ENCODE data around the gene HIC1. TPM values are rescaled to one million over a fixed set of nuclear protein-coding genes. Genes with fewer than 3 reads are reported as not detected.

The HIC1 gene
- polyA plus RNA-seq, 1 of the 3 experiments (the other 2 are of a cell fraction), result 6.4 TPM

DNA sequence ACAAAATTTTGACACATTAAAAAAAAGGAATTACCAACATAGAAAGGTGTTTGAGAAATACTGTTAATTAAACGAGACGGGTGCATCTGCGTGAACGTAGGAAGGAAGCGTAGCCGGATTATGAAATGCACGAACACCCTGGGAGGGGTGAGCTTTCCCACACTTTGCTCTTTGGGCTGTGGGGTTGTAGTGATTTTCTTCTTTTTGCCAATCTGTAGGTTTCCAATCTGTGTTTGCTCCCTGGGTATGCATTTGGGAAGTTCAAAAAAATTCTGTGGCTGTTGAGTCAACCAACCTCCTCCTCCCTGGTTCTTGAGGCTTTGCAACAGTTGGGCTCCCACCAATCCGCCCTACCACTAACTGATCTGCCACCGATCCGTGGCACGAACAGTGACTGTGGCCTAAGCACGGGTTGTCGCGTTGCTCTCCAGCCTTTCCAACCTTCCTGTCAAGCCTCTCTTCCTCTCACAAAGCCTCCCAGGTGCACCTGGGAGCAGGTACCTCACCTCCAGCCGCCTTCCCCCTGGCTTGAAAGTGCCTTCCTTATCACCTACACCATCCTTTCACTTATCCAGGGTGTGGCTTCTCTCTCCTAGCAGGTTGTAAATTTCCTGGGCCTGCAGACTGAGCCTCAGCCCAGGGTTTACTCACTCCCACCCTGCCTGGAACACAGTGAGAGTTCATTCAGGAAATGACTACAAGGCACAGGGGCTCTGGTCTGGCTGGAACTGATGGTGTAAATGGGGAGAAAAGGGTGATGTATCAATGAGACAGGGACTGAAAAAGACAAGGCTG, 46.4 kb upstream of the HIC1 start (continued):
- no peak for TF ChIP-seq EZH2phosphoT487 (IDR thresholded peaks at IDR 0.05; ENCODE audit: borderline replicate concordance, low read depth)
- no peak for TF ChIP-seq EP300 (IDR thresholded peaks at IDR 0.05; ENCODE audit: borderline replicate concordance in 1 of 2, low read depth in 1 of 2, low read length in 1 of 2)
- TF ChIP-seq ZBTB33 (IDR thresholded peaks at IDR 0.05; ENCODE audit: borderline replicate concordance, low read depth), result no peak
- no peak for TF ChIP-seq SMC3 (IDR thresholded peaks at IDR 0.05; ENCODE audit: low read depth, low read length)
- TF ChIP-seq RFX5 (IDR thresholded peaks at IDR 0.05; ENCODE audit: low read length), result no peak

DNA sequence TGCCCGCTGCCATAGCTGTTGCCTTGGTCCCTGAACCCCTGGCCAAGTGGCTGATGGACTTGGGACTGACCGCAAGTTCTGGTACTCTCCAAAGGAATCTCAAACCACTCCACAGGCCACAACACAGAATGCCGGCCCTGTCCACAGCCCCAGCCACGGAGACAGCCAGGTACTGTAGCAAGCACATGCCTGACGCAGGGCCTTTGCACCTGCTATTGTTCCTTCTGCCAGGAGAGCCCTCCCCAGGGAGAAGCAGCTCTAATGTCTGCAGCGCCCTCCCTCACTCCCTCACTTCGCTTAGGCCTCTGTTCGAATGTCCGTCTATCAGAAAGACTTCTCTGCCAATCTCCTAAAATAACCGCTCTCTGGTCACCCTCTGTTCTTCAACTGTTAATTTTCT, 45.2 kb upstream of the HIC1 start:
- Histone ChIP-seq H3K79me2 (ENCODE audit: insufficient read depth) (no peaks in the 10 kb centered on the region), H3K9me2 (no peaks in the 10 kb centered on the region), H3K36me3 (replicated peaks in 1 of 2; ENCODE audit: control insufficient read depth in 1 of 2, insufficient read depth in 2 of 2, low read length in 1 of 2) (no peaks in the 10 kb centered on the region), H4K20me1 (ENCODE audit: insufficient read depth) (no peaks in the 10 kb centered on the region), H3K4me3 (ENCODE audit: low read depth in 2 of 2, low read length in 1 of 2) (no peak overlapping the region), H3K4me1 (ENCODE audit: control insufficient read depth in 1 of 2, insufficient read depth in 2 of 2, low read depth in 1 of 2, low read length in 1 of 2) (peaks cover 0 to 2% of the 10 kb centered on the region in 2 experiments; a peak in 1 of 4 replicates), H3K9me3 (no peaks in the 10 kb centered on the region), H3K4me2 (no peak overlapping the region), H3K27me3 (ENCODE audit: insufficient read depth) (peaks cover 5% of the 10 kb centered on the region; the same call in 1 of the 2 replicates), H3F3A (replicated peaks; ENCODE audit: insufficient read depth) (no peaks in the 10 kb centered on the region), H3K27ac (ENCODE audit: low read depth in 2 of 2, low read length in 1 of 2) (no peak overlapping the region), H2AFZ (ENCODE audit: low read depth) (no peak overlapping the region), H3K9ac (no peak overlapping the region)
- CTCF ChIA-PET, result interaction anchor here (0.9 kb wide), 1 partner anchor 127 kb away, joined by 3 read pairs; no protein-coding TSS in a partner anchor
- no peak for DNase-seq
- no peak for TF ChIP-seq TCF12 (IDR thresholded peaks at IDR 0.05)
- no peak for TF ChIP-seq NRF1 (IDR thresholded peaks at IDR 0.05; ENCODE audit: low read depth, low read length)
- no peak for TF ChIP-seq CHD2 (IDR thresholded peaks at IDR 0.05; ENCODE audit: low read length, partially characterized antibody)
- no peak for TF ChIP-seq CTCF (IDR thresholded peaks at IDR 0.05)
- no peak for TF ChIP-seq ZBTB33 (IDR thresholded peaks at IDR 0.05; ENCODE audit: borderline replicate concordance, low read depth)
- TF ChIP-seq IRF3 (IDR thresholded peaks at IDR 0.05; ENCODE audit: low read depth, low read length), result no peak
- TF ChIP-seq, protein P1, sequence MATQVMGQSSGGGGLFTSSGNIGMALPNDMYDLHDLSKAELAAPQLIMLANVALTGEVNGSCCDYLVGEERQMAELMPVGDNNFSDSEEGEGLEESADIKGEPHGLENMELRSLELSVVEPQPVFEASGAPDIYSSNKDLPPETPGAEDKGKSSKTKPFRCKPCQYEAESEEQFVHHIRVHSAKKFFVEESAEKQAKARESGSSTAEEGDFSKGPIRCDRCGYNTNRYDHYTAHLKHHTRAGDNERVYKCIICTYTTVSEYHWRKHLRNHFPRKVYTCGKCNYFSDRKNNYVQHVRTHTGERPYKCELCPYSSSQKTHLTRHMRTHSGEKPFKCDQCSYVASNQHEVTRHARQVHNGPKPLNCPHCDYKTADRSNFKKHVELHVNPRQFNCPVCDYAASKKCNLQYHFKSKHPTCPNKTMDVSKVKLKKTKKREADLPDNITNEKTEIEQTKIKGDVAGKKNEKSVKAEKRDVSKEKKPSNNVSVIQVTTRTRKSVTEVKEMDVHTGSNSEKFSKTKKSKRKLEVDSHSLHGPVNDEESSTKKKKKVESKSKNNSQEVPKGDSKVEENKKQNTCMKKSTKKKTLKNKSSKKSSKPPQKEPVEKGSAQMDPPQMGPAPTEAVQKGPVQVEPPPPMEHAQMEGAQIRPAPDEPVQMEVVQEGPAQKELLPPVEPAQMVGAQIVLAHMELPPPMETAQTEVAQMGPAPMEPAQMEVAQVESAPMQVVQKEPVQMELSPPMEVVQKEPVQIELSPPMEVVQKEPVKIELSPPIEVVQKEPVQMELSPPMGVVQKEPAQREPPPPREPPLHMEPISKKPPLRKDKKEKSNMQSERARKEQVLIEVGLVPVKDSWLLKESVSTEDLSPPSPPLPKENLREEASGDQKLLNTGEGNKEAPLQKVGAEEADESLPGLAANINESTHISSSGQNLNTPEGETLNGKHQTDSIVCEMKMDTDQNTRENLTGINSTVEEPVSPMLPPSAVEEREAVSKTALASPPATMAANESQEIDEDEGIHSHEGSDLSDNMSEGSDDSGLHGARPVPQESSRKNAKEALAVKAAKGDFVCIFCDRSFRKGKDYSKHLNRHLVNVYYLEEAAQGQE (IDR thresholded peaks at IDR 0.05; ENCODE audit: low read depth, low read length), result no peak
- no peak for TF ChIP-seq RXRA (IDR thresholded peaks at IDR 0.05; ENCODE audit: borderline replicate concordance, low read depth)
- TF ChIP-seq EZH2phosphoT487 (IDR thresholded peaks at IDR 0.05; ENCODE audit: borderline replicate concordance, low read depth), result no peak
- no peak for TF ChIP-seq MEF2A (IDR thresholded peaks at IDR 0.05; ENCODE audit: borderline replicate concordance, low read depth)
- TF ChIP-seq, protein P2, sequence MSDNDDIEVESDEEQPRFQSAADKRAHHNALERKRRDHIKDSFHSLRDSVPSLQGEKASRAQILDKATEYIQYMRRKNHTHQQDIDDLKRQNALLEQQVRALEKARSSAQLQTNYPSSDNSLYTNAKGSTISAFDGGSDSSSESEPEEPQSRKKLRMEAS (IDR thresholded peaks at IDR 0.05; ENCODE audit: low read depth), result no peak
- no peak for TF ChIP-seq SIN3A (IDR thresholded peaks at IDR 0.05; ENCODE audit: borderline replicate concordance, low read depth, low read length)
- TF ChIP-seq FOXM1 (IDR thresholded peaks at IDR 0.05; ENCODE audit: low read depth), result no peak
- no peak for TF ChIP-seq FOXJ3 (CRISPR knock-in tag; IDR thresholded peaks at IDR 0.05)
- WGBS (ENCODE audit: low lambda C conversion rate), result 85% methylated on average over 5 of the region's 10 CpGs
- POLR2A ChIA-PET, result interaction anchor here (0.6 kb wide), 1 partner anchor 170 kb away, joined by 5 read pairs; no protein-coding TSS in a partner anchor

Measured in SK-N-SH (cell line).